ENCODE results near the gene S100A4.
A peak's percentile ranks its signal among the peaks of the same experiment; 100 is the strongest.

The S100A4 gene

DNA sequence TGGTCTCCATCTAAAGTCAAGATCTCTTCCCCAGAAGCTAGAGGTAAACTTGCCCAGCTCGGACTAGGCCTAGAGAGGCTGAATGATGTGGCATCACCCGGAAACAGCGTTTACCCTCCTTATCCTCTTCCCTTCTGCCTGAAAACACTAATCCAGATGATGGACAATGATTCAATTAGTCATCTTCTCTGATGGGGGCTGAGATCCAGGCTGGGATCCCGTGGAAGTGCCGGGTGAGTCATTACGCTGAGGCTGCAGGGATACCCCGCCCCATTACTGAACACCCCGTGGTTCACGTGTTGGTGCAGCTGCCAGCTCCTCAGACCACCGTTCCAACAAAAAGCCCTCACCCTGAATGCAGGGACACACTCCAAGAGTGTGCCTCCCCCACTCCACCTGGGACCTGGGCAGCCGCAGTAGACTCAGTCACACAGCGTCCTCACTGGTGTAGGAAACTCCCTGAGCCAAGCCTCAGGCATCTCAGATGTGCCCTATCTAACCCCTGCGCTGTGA is 11.9 kb downstream of the S100A4 start:
- TF ChIP-seq, protein P1, sequence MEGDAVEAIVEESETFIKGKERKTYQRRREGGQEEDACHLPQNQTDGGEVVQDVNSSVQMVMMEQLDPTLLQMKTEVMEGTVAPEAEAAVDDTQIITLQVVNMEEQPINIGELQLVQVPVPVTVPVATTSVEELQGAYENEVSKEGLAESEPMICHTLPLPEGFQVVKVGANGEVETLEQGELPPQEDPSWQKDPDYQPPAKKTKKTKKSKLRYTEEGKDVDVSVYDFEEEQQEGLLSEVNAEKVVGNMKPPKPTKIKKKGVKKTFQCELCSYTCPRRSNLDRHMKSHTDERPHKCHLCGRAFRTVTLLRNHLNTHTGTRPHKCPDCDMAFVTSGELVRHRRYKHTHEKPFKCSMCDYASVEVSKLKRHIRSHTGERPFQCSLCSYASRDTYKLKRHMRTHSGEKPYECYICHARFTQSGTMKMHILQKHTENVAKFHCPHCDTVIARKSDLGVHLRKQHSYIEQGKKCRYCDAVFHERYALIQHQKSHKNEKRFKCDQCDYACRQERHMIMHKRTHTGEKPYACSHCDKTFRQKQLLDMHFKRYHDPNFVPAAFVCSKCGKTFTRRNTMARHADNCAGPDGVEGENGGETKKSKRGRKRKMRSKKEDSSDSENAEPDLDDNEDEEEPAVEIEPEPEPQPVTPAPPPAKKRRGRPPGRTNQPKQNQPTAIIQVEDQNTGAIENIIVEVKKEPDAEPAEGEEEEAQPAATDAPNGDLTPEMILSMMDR (IDR thresholded peaks at IDR 0.05; ENCODE audit: borderline replicate concordance, control extremely low read depth, extremely low read depth, insufficient read depth, missing control alignments): no peak
- in situ Hi-C loops (cut with MboI; ENCODE audit: low sequenced_read_pairs, unreplicated experiment): no loop called here
- no peak for DNase-seq (ENCODE audit: low spot score)

DNA sequence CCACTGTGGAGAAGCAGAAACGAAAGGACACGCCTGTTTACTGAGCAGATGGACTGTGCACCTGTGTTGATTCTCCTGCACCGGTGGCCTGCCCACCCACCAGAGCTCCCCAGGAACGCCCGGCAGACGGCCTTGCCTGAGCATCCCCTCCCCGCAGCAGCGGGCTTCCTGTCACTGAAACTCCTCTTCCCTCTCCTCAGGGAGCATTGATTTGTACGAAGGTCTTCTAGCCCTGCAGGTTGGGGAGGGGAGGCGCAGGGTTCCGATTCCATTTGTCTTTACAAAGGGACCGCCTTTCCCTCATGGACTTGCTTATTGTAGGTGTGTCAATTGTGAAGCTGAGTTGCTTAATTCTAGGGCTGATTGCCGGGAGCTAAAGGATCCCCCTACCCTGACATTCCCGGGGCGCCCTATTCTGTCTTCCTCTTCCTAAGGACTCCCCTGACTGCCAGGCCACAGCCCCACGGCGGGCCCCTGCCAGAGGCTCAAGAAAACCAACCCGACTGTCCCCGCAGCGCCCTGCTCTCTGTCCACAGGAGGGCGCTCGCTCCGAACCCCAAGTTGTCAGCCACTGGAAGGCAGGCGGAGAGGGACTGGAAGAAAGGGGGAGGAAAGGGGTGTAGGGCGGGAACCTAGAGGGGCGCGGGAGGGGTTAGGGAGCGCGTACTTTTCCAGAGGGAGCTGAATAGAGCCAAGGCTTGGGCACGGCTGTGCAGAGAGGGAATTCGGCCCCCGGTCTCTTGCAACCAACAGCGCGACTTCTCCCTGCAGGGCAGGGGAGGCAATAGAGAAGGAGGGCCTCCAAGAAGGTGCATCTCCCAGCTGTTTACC is 12.6 kb downstream of the S100A4 start:
- DNase-seq (ENCODE audit: low spot score): peak; percentile 87
- in situ Hi-C loops (cut with MboI; ENCODE audit: low sequenced_read_pairs, unreplicated experiment): no loop called here
- TF ChIP-seq, protein P1 (IDR thresholded peaks at IDR 0.05; ENCODE audit: borderline replicate concordance, control extremely low read depth, extremely low read depth, insufficient read depth, missing control alignments): peak; percentile 89

DNA sequence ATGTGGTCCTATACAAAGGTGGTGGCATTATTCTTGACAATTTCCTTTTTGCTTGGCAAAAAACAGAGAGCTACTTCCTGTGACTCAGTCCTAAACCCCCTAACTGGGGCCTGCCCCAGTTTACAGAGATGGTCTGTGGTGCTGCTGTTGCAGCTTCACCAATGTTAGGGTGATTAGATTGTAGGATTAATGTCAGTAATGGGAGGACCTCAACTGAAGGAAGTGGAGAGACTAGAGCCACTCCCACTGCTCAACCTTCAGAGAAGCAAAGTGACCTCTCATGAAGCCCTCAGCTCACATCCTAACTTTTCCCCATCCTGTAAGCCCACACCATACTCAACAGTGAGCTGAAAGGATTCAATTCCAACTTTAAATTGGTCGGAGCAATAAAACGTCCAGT is 13.4 kb downstream of the S100A4 start:
- TF ChIP-seq, protein P1 (IDR thresholded peaks at IDR 0.05; ENCODE audit: borderline replicate concordance, control extremely low read depth, extremely low read depth, insufficient read depth, missing control alignments): no peak
- in situ Hi-C loops (cut with MboI; ENCODE audit: low sequenced_read_pairs, unreplicated experiment): no loop called here
- DNase-seq (ENCODE audit: low spot score): no peak

DNA sequence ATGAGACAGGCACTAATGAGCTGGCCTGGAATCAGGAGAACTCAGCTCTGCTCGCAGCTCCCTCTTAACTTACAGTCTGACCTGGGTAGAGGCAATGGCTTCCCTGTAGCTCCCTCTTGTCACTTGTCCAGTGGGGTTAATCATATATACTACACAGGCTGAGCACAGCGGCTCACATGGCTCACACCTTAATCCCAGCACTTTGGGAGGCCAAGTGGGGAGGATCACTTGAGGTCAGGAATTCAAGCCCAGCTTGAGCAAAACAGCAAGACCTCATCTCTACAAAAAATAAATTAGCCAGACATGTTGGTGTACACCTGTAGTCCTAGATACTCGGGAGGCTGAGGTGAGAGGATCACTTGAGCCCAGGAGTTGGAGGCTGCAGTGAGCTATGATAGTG is 14.0 kb downstream of the S100A4 start:
- DNase-seq (ENCODE audit: low spot score): no peak
- TF ChIP-seq, protein P1 (IDR thresholded peaks at IDR 0.05; ENCODE audit: borderline replicate concordance, control extremely low read depth, extremely low read depth, insufficient read depth, missing control alignments): no peak
- in situ Hi-C loops (cut with MboI; ENCODE audit: low sequenced_read_pairs, unreplicated experiment): no loop called here

DNA sequence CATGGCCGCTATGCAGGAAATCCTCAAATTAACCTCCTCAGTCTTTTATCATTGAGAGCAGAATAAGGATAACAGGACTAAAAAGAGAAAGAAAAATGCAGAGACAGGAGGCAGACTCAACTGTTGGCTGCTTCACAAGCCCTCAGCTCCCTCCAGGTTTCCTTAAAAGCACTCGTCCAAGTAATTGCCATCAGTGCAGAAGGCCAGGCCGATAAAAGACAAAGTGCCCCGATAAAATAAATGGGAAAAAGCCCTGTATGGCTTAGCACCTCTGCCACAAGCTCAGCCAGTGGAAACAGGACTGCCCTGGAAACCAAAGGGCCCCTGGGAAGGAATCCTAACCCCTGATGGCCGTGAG is 17.9 kb downstream of the S100A4 start:
- TF ChIP-seq, protein P1 (IDR thresholded peaks at IDR 0.05; ENCODE audit: borderline replicate concordance, control extremely low read depth, extremely low read depth, insufficient read depth, missing control alignments): no peak
- no peak for DNase-seq (ENCODE audit: low spot score)
- in situ Hi-C loops (cut with MboI; ENCODE audit: low sequenced_read_pairs, unreplicated experiment): no loop called here

DNA sequence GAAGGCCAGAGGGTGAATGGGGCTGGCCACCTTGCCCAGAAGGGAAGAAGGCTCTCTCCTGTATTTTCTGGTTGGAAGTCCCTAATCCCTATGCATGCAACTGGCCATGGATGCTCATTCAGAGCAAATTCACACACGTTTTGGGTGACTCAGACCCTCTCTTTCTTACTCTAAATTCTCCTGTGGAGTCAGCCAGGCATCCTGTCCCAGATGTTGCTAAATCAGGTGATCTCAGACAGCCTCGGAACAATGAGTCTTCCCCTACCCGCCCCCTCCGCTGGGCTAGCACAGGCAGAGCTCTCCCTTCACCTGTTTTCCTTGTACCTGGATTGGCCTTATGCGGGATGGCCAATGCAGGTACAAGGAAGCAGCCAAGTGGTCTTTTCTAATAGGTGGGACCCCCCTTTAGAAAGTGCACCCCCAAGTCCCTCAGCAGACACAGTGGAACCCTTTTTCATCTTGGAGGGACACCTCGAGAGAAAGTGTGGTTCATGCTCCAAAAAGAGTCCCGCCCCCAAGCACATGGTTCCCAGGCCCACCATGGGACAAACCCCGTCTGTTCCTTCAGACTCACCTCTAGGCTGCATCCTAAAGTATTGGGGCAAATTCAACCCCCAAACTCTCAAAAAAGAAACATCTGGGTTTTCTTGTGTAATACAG is 18.5 kb downstream of the S100A4 start:
- TF ChIP-seq, protein P1 (IDR thresholded peaks at IDR 0.05; ENCODE audit: borderline replicate concordance, control extremely low read depth, extremely low read depth, insufficient read depth, missing control alignments): no peak
- in situ Hi-C loops (cut with MboI; ENCODE audit: low sequenced_read_pairs, unreplicated experiment): no loop called here
- DNase-seq (ENCODE audit: low spot score): no peak

Data from GM13976 (cell line).